HepG2 (cell line): Measurements from ENCODE around the gene ACAP2. TPM values are rescaled to one million over a fixed set of nuclear protein-coding genes. Genes with fewer than 3 reads are reported as not detected.

Experiments
- BORCS8-MEF2B ChIP-seq: sonication (generic); formaldehyde crosslinking; IDR thresholded peaks from 2 replicates; pipeline ENCODE4 v1.8.0; 2022; ENCODE audit warnings: mild to moderate bottlenecking, missing genetic modification reagents
- ELF4 ChIP-seq: sonication (generic); formaldehyde crosslinking; IDR thresholded peaks from 2 replicates; pipeline ENCODE4 v1.5.0; 2020; ENCODE audit warnings: missing genetic modification reagents, mild to moderate bottlenecking, moderate library complexity, borderline replicate concordance
- FOXJ3 ChIP-seq: sonication (generic); formaldehyde crosslinking; IDR thresholded peaks from 2 replicates; pipeline ENCODE4 v1.4.0; 2020; ENCODE audit warnings: missing genetic modification reagents, mild to moderate bottlenecking, borderline replicate concordance
- HOXA9 ChIP-seq: sonication (generic); formaldehyde crosslinking; IDR thresholded peaks from 2 replicates; pipeline ENCODE4 v1.8.1; 2022; ENCODE audit warnings: missing genetic modification reagents, mild to moderate bottlenecking, moderate library complexity, borderline replicate concordance
- KLF6 ChIP-seq: IDR thresholded peaks from 2 replicates; pipeline ENCODE4 v1.8.0; 2016; ENCODE audit warnings: missing biosample characterization, missing genetic modification reagents
- MNT ChIP-seq: fragments of 450-650 bp; IDR thresholded peaks from 2 replicates; pipeline ENCODE4 v1.6.1; 2016
- MTF1 ChIP-seq: sonication (generic); formaldehyde crosslinking; IDR thresholded peaks from 2 replicates; pipeline ENCODE4 v1.5.0; 2020; ENCODE audit warnings: missing genetic modification reagents
- NFYC ChIP-seq: IDR thresholded peaks from 2 replicates; pipeline ENCODE4 v1.6.1; 2016; ENCODE audit warnings: missing genetic modification reagents, missing compliant biosample characterization
- PRMT3 ChIP-seq: sonication (generic); formaldehyde crosslinking; IDR thresholded peaks from 2 replicates; pipeline ENCODE4 v1.8.1; 2022; ENCODE audit warnings: low read depth, mild to moderate bottlenecking, moderate library complexity, missing genetic modification reagents, borderline replicate concordance
- RFXAP ChIP-seq: sonication (generic); formaldehyde crosslinking; IDR thresholded peaks from 2 replicates; pipeline ENCODE4 v1.4.0; 2020; ENCODE audit warnings: missing genetic modification reagents, borderline replicate concordance
- SRF ChIP-seq: IDR thresholded peaks from 2 replicates; pipeline ENCODE4 v1.6.1; 2011; ENCODE audit warnings: mild to moderate bottlenecking, low read depth, low read length, moderate library complexity
- SRSF9 ChIP-seq: fragments of 200-400 bp; formaldehyde crosslinking; IDR thresholded peaks from 2 replicates; pipeline ENCODE4 v1.6.1; 2018; ENCODE audit warnings: borderline replicate concordance, mild to moderate bottlenecking, low read depth, low read length; ENCODE audit not compliant: insufficient read depth, poor library complexity, severe bottlenecking
- ZBTB1 ChIP-seq: sonication (generic); formaldehyde crosslinking; IDR thresholded peaks from 2 replicates; pipeline ENCODE4 v1.4.0; 2020; ENCODE audit warnings: missing genetic modification reagents, borderline replicate concordance
- ZBTB26 ChIP-seq: IDR thresholded peaks from 2 replicates; pipeline ENCODE4 v1.6.1; 2016; ENCODE audit warnings: missing compliant biosample characterization, missing genetic modification reagents, borderline replicate concordance
- ZNF142 ChIP-seq: sonication (generic); formaldehyde crosslinking; IDR thresholded peaks from 2 replicates; pipeline ENCODE4 v1.4.0; 2020; ENCODE audit warnings: missing genetic modification reagents
- ZNF253 ChIP-seq: sonication (generic); formaldehyde crosslinking; IDR thresholded peaks from 2 replicates; pipeline ENCODE4 v1.8.0; 2022; ENCODE audit warnings: mild to moderate bottlenecking, missing genetic modification reagents, borderline replicate concordance
- ZNF383 ChIP-seq: sonication (generic); formaldehyde crosslinking; IDR thresholded peaks from 2 replicates; pipeline ENCODE4 v1.4.0; 2020; ENCODE audit warnings: missing genetic modification reagents, mild to moderate bottlenecking, borderline replicate concordance
- ZNF510 ChIP-seq: sonication (generic); formaldehyde crosslinking; IDR thresholded peaks from 2 replicates; pipeline ENCODE4 v1.4.0; 2020; ENCODE audit warnings: low read depth, mild to moderate bottlenecking, missing genetic modification reagents
- ZNF547 ChIP-seq: sonication (generic); formaldehyde crosslinking; IDR thresholded peaks from 2 replicates; pipeline ENCODE4 v1.5.1; 2020; ENCODE audit warnings: mild to moderate bottlenecking, missing genetic modification reagents
- polyA plus RNA-seq, 8 experiments: library from polyadenylated mRNA; depleted of rRNA in 3 of 8; stranded (reverse) in 7 of 8; unstranded in 1 of 8; fragments of >200 nt; fragmentation: Illumina TruSeq in 4 of 8; extraction: Trizol in 4 of 8; gene quantifications; 2 replicates each; pipeline versions ENCODE4 v1.2.1 to v1.2.3, GENCODE V29; 2011 to 2016; ENCODE audit warnings: low read depth in 4 of 8, missing spikeins in 1 of 8, mixed read lengths in 1 of 8; ENCODE audit not compliant: insufficient read depth in 1 of 8
- total RNA-seq, 5 experiments: library from RNA; depleted of rRNA; stranded (reverse); fragments of >200 nt; fragmentation: Illumina TruSeq; extraction: Trizol; gene quantifications; 2 replicates each; pipeline ENCODE4 v1.2.3, GENCODE V29; 2016; ENCODE audit warnings: low read depth in 1 of 5

Gene ACAP2
- total and polyA plus RNA-seq, 2 of the 13 experiments (the other 11 are each of a cell fraction or from before 2014, with no cell fraction given), result 7.3 to 23.9 TPM

- no peak for TF ChIP-seq ZNF142 (CRISPR knock-in tag)
- TF ChIP-seq ELF4 (CRISPR knock-in tag), result peak; percentile 49; the same call in 1 of the 2 replicates
- no peak for TF ChIP-seq ZNF253
- peak; percentile 42; the same call in 1 of the 2 replicates for TF ChIP-seq RFXAP (CRISPR knock-in tag)
- TF ChIP-seq ZNF383 (CRISPR knock-in tag), result no peak
- TF ChIP-seq PRMT3 (CRISPR knock-in tag), result no peak
- TF ChIP-seq ZBTB26 (CRISPR knock-in tag), result no peak
- peak; percentile 88; the same call in 1 of the 2 replicates for TF ChIP-seq ZNF547 (CRISPR knock-in tag)
- peak; percentile 27; the same call in 1 of the 2 replicates for TF ChIP-seq FOXJ3 (CRISPR knock-in tag)
- peak; percentile 74; the same call in 1 of the 2 replicates for TF ChIP-seq ZNF510 (CRISPR knock-in tag)
- TF ChIP-seq NFYC (CRISPR knock-in tag), result no peak
- TF ChIP-seq MNT, result no peak
- no peak; the same call in 1 of the 2 replicates for TF ChIP-seq KLF6 (CRISPR knock-in tag)
- TF ChIP-seq HOXA9 (CRISPR knock-in tag), result no peak
- TF ChIP-seq BORCS8-MEF2B (CRISPR knock-in tag), result 0 out of 2 replicates have a peak, but pooled peaks have one; percentile 24
- no peak for TF ChIP-seq SRF
- TF ChIP-seq ZBTB1 (CRISPR knock-in tag), result no peak
- TF ChIP-seq MTF1 (CRISPR knock-in tag), result no peak
- TF ChIP-seq SRSF9, result no peak
These were observed 183.1 kb downstream of the ACAP2 start (continued) for GRCh38 chr3:195259475-195260279.
